GM18951 (cell line): ENCODE results near the gene RPL3.

ENCODE experiments used
- POLR2A ChIP-seq: IDR thresholded peaks from 4 replicates; pipeline ENCODE4 v1.6.1; 2011; ENCODE audit warnings: mild to moderate bottlenecking; ENCODE audit not compliant: insufficient read length, insufficient read depth; ENCODE audit errors: extremely low read depth
- in situ Hi-C: fragments of 300-500 bp; cut with MboI; formaldehyde crosslinking; loops from one replicate; pipeline ENCODE4 v1.12.0; 2022; ENCODE audit warnings: low sequenced_read_pairs, mixed read lengths, inconsistent platforms; ENCODE audit not compliant: unreplicated experiment

RPL3 gene

DNA sequence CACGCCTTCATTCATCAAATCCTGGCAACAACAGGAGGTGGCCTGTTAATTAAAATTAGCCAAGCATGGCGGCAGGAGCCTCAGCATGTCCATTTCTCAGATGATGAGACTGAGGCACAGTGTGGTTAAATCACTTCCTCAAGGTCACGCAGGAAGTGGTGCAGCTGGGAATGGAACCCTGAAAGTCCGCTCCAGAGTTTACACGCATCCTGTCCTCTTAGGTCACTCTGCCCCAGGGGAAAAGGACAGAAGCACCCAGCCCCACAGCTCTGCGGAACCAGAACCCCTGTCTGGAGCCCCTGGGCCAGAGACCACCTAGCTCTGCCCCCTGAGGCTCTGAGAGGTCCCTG lies 19.6 kb downstream of the RPL3 start:
- in situ Hi-C loops: loop anchor here (5.0 to 25.0 kb wide), 2 partner anchors 128 to 288 kb away; partner anchors contain the start of genes APOBEC3C and APOBEC3D
- TF ChIP-seq POLR2A: no peak

DNA sequence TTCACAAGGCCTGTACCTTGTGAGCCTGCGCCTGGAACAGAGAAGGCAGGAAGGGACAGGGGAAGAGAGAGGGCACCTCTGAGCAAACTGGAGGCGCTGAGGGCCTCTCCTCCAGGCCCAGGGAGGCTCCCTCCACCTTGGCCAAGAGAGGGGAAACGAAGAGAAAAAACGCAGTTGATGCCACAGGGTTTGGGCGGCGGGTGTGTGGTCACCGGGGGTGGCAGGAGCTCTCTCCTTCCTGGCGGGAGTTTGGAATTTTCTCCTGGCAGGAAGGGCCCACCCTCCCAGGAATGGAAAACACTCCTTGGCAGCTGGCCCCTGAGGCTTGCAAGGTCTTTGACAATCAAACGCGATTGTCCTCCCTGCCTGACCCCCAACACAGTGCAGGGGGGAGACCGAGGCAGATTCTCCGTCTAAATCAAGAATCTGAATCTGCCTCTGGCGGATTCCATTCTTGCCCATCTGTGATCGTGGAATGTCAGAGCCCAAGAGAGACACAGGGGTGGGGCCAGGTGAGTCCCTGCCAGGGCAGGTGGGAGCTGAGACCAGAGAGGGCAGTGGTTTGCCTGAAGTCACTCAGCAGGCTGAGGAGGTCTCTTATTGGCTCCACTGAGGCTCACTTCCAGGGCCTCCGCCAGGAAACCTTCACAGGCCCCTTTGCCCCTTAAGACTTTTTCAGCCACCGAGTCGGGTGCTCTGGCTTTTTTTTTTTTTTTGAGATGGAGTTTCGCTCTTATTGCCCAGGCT lies 21.0 kb downstream of the RPL3 start:
- no peak for TF ChIP-seq POLR2A
- in situ Hi-C loops: loop anchor here (5.0 kb wide), 1 partner anchor 126 kb away; no protein-coding TSS in a partner anchor

DNA sequence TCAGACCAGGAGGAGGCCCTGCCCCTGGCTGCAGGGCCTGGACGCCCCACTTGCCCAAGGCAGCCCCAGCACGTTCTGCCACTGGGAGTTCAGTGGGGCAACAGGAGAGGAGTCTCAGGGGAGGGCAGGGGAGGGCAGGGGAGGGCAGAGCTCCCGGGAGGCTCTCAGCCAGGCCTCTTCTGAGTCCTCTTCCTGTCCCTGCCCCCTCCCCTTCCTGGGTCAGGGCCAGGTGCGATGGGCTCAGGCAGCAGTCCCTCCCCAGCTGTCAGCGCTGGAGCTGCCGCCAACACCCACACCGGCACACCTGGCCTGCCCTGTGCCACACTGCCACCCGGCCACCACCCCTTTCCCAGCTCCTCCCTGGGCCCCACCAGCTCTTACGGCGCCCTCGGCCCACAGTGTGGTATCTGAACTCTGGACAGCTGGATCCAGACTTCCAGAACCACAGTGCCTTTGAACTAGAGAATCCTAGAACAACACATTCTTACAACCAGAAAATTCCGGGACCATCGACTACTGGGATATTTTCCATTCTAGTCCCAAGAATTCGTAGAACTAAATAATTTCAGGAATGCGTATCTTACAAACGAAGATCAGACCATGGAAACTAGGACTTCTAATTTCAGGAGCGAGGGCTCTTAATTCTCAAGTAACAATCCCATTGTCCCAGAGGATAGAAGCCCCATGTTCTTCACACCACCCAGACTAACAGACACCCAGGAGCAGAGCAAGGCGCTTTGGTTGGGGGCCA lies 21.8 kb downstream of the RPL3 start:
- no peak for TF ChIP-seq POLR2A
- in situ Hi-C loops: loop anchor here (5.0 kb wide), 1 partner anchor 125 kb away; no protein-coding TSS in a partner anchor

DNA sequence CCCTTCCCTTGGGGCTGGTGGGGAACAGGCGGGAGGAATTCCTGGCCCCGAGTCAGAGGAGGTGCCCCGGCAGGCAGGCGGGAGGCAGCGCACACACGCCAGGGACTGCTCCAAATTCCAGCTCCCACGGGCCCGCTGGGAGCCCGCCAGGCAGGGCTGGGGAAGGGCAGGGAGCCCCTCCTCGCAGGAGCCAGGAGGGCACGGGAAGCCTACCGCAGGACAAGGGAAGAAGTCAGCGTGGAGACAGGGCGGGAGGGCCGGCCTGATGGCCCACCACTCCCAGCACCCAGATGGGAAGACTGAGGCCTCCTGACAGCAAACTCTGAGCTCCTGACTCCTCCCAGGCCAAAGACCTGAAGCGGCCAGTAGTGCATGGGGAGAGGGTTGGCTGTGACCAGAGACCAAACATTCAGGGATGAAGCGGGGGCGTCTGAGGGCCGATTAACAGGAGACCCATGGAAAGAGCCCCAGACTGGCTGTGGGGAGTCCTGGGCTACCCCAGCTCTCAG lies 22.4 kb downstream of the RPL3 start:
- in situ Hi-C loops: loop anchor here (5.0 kb wide), 1 partner anchor 125 kb away; no protein-coding TSS in a partner anchor
- no peak for TF ChIP-seq POLR2A

DNA sequence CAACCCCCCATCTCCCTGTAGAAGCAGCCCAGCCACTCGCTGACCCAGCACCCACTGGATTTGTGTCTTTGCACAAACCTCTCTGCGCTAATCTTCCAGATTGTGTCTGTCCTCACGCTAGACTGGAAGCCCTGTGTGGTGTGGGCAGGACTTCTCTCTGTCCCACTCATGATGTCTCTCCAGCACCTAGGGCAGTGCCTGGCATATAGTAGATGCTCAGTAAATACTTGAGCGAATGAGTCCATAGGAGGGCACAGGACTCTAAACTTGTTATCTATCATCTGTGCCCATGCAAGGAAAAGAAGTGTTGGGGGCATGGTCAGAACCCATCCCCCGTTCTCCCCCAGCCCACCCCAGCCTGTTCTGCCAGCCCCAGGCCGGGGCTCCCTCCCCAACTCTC lies 22.9 kb downstream of the RPL3 start:
- no peak for TF ChIP-seq POLR2A
- in situ Hi-C loops: loop anchor here (5.0 kb wide), 1 partner anchor 124 kb away; no protein-coding TSS in a partner anchor

DNA sequence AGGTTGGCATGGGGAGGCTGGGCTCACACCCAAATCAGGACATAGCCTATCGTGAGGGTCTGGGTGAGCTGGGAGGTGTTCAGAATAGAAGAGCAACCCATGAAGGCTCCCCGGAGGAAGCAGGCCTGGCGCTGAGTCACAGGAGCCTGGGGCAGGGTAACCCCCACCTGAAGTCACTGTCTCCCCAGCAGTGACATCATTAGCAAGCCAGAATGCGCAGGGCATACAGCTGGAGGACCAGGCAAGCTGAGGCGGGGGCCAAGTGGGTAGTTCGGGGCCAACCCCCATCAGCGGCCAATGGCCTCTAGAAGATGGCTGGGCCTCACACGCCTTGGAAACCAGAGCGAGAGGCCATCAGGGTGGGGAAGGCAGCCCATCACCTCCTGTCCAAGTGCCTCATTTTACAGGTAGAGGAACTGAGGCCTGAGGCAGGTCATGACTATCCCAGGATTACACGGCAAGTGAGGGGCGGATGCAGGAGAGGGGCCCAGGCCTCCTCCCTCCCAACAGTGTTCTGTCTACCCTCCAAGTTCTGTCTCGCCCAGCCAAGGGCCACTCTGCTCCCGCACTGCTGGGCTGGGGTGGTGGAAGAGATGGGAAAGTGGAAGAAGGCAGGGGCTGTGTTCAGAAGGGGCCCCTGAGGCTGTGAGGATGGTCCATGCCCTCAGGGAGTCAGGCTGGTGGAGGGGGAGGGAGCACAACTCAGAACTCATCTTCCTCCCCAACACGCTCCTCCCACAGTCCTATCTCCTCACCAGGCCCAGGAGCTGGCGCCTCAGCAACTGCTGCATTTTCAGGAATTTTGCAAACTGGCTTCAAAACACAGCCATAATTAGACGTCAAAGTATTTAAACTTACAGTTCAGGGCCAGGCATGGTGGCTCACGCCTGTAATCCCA lies 24.6 kb downstream of the RPL3 start:
- in situ Hi-C loops: loop anchor here (5.0 kb wide), 1 partner anchor 123 kb away; no protein-coding TSS in a partner anchor

DNA sequence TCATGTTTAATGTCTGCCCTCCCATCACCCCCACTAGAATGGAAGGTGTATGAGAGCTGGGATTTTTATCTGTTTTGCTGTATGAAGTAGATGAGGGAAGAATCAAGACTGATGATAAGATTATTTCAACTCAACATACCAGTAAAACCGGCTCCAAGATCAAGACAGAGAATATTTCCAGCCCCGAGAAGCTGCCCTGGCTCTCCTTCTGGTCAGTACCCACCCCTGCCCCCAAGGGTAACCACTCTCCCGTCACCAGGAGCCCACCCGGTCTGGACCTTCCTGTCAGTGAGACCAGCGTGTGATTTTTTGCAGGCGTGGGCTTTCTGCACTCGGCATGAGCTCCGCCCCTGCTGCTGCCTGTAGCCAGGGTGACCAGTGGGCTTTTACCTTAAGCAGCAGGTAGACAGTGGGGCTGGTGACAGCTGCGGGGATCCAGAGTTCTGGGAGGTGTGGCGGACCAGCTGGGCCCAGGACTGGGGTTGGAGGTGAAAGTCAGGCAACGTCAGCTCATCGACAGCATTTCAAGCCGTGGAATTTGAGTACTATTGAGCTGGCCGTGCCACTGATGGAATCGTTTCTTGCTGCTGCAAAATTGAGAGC lies 25.6 kb downstream of the RPL3 start:
- in situ Hi-C loops: no loop called here
- no peak for TF ChIP-seq POLR2A

More for the DNA sequence above, 24.6 kb downstream of the RPL3 start:
- TF ChIP-seq POLR2A: no peak

DNA sequence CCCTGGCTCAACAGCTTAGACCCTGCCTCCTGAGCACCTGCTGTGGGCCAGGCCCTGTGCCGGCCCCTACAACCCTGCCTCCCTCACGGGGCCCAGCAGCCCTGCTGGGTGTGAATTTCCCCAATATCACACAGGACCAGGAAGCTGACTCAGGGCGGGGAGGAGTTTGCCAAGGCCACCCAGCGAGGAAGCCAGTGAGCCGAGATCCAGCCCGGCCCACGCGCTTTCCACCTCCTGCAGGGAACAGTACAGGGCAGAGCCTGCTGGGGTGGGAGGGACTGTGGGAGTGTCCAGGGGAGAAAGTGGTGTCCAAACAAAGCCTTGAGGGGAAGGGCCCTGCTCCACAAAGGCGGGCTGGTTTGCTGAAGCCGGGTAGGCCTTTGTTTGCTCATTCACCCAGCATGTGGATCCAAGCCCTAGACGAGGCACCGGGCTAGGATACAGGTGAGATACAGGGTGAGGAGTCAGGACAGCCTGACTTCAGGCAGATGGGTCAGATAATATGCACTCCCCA lies 26.8 kb downstream of the RPL3 start:
- in situ Hi-C loops: no loop called here
- no peak for TF ChIP-seq POLR2A

DNA sequence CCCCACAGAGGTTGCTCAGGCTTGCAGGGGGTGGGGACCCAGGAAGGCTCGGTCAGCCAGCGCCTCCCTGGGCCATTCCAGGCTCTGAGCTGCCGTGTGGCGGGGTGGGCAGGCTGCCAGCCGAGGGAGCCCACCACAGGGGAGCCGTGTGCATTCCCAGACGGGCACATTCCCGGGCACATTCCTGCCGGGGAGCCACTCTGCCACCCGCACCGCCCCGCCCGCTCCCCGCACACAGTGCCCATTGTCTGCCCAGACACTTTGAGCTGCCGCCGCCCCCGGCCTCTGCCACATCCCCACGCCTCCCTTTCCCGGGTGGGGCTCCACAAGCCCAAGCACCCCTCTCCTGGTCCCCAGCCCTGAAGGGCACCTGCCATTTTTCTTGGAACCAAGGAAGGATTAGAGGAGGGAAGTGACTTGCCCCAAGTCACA lies 27.4 kb downstream of the RPL3 start:
- in situ Hi-C loops: no loop called here
- TF ChIP-seq POLR2A: no peak

DNA sequence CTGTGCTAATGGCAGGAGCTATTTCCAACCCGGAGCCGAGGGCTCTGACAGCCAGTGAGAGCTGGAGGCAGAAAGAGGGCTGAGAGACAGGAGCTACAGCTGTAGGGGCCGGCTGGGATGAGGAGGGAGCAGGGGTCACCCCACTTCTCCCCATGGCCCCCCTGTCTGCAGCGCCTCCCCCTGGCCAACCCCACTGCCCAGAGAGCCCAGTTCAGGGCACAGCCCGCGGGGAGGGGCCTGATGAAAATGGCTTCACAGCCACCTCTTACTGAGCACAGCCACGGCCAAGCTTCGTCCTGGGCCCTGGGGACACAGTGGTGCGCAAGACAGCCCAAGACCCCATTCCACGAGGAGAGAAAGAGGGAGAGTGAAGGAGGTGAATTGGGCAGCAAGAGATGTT lies 27.9 kb downstream of the RPL3 start:
- in situ Hi-C loops: no loop called here
- TF ChIP-seq POLR2A: no peak

DNA sequence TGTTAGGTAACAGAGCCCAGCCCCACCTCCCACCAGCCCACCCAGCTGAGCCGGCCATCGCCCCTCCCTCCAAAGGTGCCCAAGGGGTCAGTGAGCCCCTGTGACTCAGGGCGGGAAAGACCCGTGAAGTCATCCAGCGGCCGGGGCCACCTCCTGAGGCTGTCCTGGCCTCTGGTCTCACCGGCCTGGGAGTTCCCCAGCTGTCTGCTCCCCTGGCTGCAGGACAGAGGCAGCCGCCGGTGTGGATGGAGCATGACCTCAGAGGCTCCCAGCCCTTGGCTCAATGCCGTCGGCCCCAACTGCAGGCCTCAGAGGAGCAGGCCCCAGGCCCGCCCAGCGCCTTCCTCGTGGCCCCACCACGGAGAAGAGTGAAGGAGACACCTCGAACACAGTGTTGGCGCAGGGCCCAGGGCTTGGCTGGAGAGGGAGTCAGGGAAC lies 28.7 kb downstream of the RPL3 start:
- in situ Hi-C loops: no loop called here
- no peak for TF ChIP-seq POLR2A

DNA sequence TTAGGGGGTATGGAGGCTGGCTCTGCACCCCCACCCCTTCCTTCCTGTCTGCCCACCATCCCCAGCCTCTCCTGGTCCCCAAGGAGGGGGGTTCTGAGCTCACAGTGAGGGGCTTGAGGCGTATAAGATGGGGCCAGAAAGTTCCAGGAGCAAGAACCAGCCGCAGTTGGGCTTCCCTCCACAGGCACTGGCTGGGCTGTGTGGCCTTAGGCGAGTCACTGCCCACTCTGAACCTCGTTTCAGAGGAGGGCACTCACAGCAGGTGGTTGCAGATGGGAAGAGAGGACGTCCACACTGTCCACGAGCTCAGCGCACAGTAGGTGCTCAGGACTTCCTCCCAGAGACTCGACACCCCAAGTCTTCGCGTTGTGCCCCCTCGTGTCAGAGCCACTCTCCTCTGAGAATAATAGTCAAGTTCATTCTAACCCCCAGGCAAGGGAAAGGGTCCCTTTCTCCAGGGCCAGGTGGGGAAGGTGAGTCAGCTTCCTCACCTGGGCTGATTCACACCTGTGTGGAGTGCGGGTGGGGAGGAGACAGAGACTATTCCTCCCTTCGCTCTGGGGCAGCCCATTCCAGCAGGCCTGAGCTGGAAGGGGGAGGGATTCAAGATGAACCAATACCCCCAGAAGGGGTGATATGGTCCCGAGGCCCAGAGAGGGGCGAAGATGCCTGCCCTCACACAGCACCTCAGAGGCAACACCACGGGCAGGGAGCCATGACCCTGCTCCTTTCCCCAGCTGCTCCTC lies 29.3 kb downstream of the RPL3 start:
- TF ChIP-seq POLR2A: no peak
- in situ Hi-C loops: no loop called here

DNA sequence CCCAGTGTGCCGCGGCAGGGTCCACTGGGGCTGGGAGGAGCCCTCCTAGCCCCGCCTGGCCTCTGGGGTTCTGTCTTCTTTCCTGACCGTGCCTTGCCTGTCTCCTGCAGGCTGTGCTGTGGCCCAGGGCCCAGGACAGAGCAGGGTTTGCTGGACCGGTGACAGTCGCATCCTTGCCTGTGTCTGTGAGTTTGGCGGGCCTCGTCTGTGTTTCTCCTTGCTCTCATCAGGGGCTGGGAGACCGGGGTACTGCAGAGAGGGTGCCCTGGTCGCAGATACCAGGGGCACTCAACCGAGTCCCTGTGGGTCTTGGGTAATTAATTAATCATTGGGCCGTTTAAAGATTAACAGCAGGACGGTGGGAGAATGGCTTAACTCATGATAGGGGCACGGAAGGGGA lies 29.9 kb downstream of the RPL3 start:
- in situ Hi-C loops: no loop called here
- TF ChIP-seq POLR2A: no peak
